ENCODE data around the gene PRND.
"Not testable (repeated sequence)": the region's sequence is repeated elsewhere in the genome, so short reads cannot be mapped to it uniquely, and the experiment has no call there.

PRND gene

DNA sequence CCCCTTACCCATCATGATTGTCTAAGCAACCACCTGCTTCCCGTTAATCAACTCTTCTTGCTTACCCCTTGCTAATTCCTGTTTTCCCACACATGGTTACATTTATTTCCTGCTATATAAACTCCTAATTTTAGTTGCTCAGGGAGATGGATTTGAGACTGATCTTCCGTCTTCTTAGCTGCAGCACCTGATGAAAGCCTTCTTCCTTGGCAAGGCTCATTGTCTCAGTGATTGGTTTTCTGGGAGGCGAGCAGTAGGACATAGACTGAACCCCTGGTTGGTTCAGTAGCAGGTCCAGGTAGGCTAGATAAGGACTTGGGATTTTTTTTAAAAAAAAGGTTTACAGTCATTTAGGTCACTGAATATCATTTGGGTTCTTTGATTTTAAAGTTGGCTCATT, 50.4 kb downstream of the PRND start:
- in situ Hi-C loops (cut with MboI; ENCODE audit: low sequenced_read_pairs, unreplicated experiment): no loop called here
- no peak for DNase-seq (ENCODE audit: low spot score)
- no peak for TF ChIP-seq CTCF (IDR thresholded peaks at IDR 0.05; ENCODE audit: borderline replicate concordance, control extremely low read depth, extremely low read depth, insufficient read depth, missing control alignments)

DNA sequence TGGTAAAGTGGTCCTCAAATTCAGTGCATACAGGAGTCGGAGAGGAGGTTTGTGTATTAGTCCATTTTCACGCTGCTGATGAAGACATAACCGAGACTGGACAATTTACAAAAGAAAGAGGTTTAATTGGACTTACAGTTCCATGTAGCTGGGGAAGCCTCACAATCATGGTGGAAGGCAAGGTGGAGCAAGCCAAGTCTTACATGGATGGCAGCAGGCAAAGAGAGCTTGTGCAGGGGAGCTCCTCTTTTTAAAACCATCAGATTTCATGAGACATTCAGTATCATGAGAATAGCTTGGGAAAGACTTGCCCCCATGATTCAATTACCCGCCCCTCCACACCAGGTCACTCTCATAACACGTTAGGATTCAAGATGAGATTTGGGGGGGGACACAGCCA, 51.3 kb downstream of the PRND start:
- in situ Hi-C loops (cut with MboI; ENCODE audit: low sequenced_read_pairs, unreplicated experiment); DNase-seq (ENCODE audit: low spot score): not testable (repeated sequence)

DNA sequence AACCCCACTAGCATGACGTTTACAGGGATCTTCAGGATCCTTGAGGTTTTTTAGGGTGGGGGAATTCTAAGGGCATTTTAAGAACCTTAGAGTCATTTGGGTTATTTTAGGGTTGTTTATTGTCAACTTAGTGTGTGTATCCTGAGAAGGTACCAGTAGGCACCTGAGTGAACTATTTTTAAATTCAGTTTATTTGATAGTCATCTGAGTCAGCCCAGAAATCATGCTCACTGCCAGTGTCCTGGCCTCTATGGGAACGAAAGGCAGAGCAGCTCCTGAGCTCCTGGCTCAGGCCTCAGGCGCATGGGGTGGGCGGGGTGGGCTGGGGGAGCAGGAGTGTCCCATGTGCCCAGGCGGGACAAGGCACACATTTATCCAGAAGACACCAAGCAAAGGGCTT, 52.0 kb downstream of the PRND start:
- no peak for DNase-seq (ENCODE audit: low spot score)
- no peak for TF ChIP-seq CTCF (IDR thresholded peaks at IDR 0.05; ENCODE audit: borderline replicate concordance, control extremely low read depth, extremely low read depth, insufficient read depth, missing control alignments)
- in situ Hi-C loops (cut with MboI; ENCODE audit: low sequenced_read_pairs, unreplicated experiment): no loop called here

DNA sequence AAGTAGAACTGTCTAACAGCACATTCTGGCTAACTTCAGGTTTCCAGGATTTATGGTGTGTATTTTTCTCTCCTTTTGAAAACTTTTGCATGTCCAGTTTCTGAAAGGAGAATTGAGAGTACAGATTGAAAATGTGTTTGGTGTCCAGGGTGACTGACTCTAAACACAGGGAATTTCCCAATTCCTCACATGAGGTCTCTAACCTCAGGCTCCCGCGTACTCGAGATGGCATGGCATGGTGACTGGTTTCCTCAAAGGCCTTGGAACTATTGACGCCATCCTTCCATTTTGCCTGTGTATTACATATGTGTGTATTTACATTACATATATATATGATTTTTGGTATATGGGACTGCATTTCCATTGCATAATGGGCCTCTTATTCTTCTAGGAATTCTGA, 52.5 kb downstream of the PRND start:
- in situ Hi-C loops (cut with MboI; ENCODE audit: low sequenced_read_pairs, unreplicated experiment): no loop called here
- TF ChIP-seq CTCF (IDR thresholded peaks at IDR 0.05; ENCODE audit: borderline replicate concordance, control extremely low read depth, extremely low read depth, insufficient read depth, missing control alignments): no peak
- DNase-seq (ENCODE audit: low spot score): no peak

DNA sequence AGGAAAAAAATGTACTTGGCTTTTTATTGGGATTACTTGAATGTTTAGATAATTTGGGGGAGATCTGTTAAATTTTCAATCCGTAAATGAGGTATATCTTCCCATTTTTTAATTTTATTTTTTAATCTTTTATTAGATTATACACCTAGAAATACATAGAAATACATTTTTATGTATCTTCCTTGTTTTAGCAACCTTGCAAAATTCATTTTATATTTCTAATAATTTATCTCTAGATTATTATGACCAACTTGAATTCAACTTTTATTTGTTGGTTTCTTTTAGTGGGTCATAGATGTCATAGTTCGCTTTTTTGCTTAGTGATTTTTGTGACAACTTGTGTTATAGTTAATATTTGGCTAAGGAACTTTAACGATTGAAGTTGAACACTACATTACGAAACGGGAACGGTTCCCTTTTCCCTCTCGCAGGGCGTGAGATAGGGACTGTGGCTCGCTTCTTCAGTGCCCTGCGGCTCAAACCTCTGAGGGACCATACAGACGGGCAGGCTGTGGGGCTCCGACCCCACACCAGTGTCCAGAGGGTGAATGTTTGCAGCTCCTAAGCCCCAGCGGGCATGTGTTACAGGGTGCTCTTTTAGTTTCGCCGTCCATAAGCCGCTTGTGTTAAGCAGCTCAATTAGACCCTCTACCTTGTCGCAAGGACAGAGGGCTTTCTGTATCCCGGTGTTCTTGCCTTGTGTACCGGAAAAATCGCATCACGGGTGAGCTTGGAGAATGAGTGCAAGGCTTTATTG, 53.8 kb downstream of the PRND start:
- no peak for TF ChIP-seq CTCF (IDR thresholded peaks at IDR 0.05; ENCODE audit: borderline replicate concordance, control extremely low read depth, extremely low read depth, insufficient read depth, missing control alignments)
- no peak for DNase-seq (ENCODE audit: low spot score)
- in situ Hi-C loops (cut with MboI; ENCODE audit: low sequenced_read_pairs, unreplicated experiment): no loop called here

DNA sequence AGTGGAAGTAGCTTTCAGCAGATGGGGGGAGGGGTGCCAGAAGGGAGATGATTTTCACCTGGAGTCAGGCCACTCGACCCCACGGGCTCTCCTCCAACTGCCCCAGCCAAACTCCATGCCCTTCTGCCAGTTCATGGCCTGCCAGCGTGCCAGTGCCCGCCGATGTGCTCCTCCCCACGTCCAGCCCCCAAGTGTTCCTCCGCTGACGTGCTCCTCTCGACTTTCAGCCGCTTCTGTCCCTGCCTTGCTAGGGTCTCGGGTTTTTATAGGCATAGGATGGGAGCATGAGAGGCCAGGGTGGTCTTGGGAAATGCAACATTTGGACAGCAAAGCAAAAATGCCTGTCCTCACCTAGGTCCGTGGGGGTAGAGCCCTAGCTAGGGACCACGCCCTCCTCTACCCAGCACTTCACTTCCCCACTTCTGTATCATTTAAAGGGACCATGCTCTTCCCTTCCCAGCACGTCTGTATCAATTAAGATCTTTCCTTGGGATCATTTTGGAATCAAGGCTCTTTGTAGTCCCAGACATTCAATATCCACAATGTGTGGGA, 54.4 kb downstream of the PRND start:
- DNase-seq (ENCODE audit: low spot score): no peak
- in situ Hi-C loops (cut with MboI; ENCODE audit: low sequenced_read_pairs, unreplicated experiment): no loop called here
- no peak for TF ChIP-seq CTCF (IDR thresholded peaks at IDR 0.05; ENCODE audit: borderline replicate concordance, control extremely low read depth, extremely low read depth, insufficient read depth, missing control alignments)

All from GM13976 (cell line).